ENCODE measurements around the gene UXT. TPM values are rescaled to one million over a fixed set of nuclear protein-coding genes. Genes with fewer than 3 reads are reported as not detected.

UXT gene
- total RNA-seq, 4 donors from 2014 or later = 104 to 147 (median 136) TPM

DNA sequence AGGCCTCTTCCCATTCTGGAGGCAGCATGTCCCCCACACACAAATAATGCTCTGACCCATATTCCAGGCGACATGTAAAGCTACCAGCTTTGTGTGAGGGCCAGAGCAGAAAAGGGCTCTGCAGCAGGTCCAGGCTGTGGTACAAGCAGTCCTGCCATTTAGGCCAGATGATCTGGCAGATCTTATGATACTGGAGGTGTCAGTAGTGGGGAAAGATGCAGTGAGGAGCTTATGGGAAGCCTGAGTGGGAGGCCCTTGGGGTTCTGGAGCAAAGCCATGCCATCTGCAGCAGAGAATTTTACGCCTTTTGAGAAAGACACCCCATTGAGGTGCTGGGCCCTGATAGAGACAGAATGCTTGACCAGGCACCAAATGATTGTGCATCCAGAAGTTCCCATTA is 47.1 kb downstream of the UXT start:
- TF ChIP-seq CTCF (IDR thresholded peaks at IDR 0.05; ENCODE audit: low read depth) = no peak

GRCh38 chrX:47611489-47611888 is 47.5 kb downstream of the UXT start:
- no peak for TF ChIP-seq CTCF (IDR thresholded peaks at IDR 0.05; ENCODE audit: low read depth)

GRCh38 chrX:47610511-47610910 is 48.5 kb downstream of the UXT start:
- TF ChIP-seq CTCF (IDR thresholded peaks at IDR 0.05; ENCODE audit: low read depth) = no peak

GRCh38 chrX:47608130-47608810 is 50.7 kb downstream of the UXT start:
- no peak for TF ChIP-seq CTCF (IDR thresholded peaks at IDR 0.05; ENCODE audit: low read depth)

- TF ChIP-seq CTCF (IDR thresholded peaks at IDR 0.05; ENCODE audit: low read depth) = no peak
Measured at GRCh38 chrX:47607091-47607490, 51.9 kb downstream of the UXT start.

- no peak for TF ChIP-seq CTCF (IDR thresholded peaks at IDR 0.05; ENCODE audit: low read depth)
Measured at GRCh38 chrX:47605024-47605423, 54.0 kb downstream of the UXT start.

Other genes starting within 250 kb of the UXT start
- gene ZNF41, start 176.0 kb downstream of the UXT start, total RNA-seq = 10 to 100 TPM in 2 of 4 donors, 1 to 10 TPM in 2; 6.6 to 13.0 (median 9.4) TPM
- 10 to 100 TPM; 22.5 to 40.3 (median 31.2) TPM for gene ARAF, start 98.0 kb downstream of the UXT start, total RNA-seq
- gene TIMP1, start 76.7 kb downstream of the UXT start, total RNA-seq = 100 to 1,000 TPM in 2 of 4 donors, 10 to 100 TPM in 2; 31.5 to 245 (median 102) TPM
- gene SYN1, start 39.3 kb downstream of the UXT start, total RNA-seq = under 1 TPM in 2 of 4 donors, not detected in 2; 0.19 to 0.33 TPM
- gene CFP, start 29.2 kb downstream of the UXT start, total RNA-seq = 10 to 100 TPM; 14.2 to 25.8 (median 22.0) TPM
- 10 to 100 TPM; 12.3 to 22.0 (median 16.0) TPM for gene ELK1, start 8.6 kb downstream of the UXT start, total RNA-seq
- 1 to 10 TPM; 4.7 to 7.3 (median 6.4) TPM for gene ZNF81, start 177.7 kb upstream of the UXT start, total RNA-seq